H9 (cell line): Measurements from ENCODE around the gene BRMS1L. TPM values are rescaled to one million over a fixed set of nuclear protein-coding genes. Genes with fewer than 3 reads are reported as not detected.

ENCODE experiments used
- DNase-seq: peaks from one replicate; pipeline ENCODE4 v3.0.0-alpha.2; 2017
- H2AFZ ChIP-seq: one replicate; pipeline ENCODE4 v1.6.1; 2013; ENCODE audit warnings: mild to moderate bottlenecking, low read length, control low read depth, moderate library complexity
- H2AK5ac ChIP-seq: 2 replicates; pipeline ENCODE4 v1.6.1; 2013; ENCODE audit warnings: low read length, control low read depth, mixed read lengths; ENCODE audit not compliant: insufficient read length
- H2BK120ac ChIP-seq: one replicate; pipeline ENCODE4 v1.6.1; 2013; ENCODE audit warnings: low read depth, mild to moderate bottlenecking, low read length, control low read depth, inconsistent platforms; ENCODE audit not compliant: poor library complexity, severe bottlenecking
- H2BK12ac ChIP-seq: 2 replicates; pipeline ENCODE4 v1.6.1; 2013; ENCODE audit warnings: low read length, control low read depth, mixed read lengths, low read depth; ENCODE audit not compliant: insufficient read length
- H2BK15ac ChIP-seq: 2 replicates; pipeline ENCODE4 v1.6.1; 2013; ENCODE audit warnings: low read depth, low read length, control low read depth
- H2BK20ac ChIP-seq: one replicate; pipeline ENCODE4 v1.6.1; 2013; ENCODE audit warnings: low read depth, mild to moderate bottlenecking, low read length, control low read depth, inconsistent platforms; ENCODE audit not compliant: poor library complexity, severe bottlenecking
- H2BK5ac ChIP-seq: 2 replicates; pipeline ENCODE4 v1.6.1; 2013; ENCODE audit warnings: low read length, control low read depth, mixed read lengths; ENCODE audit not compliant: insufficient read length
- H3K14ac ChIP-seq: 2 replicates; pipeline ENCODE4 v1.6.1; 2013; ENCODE audit warnings: low read length, control low read depth; ENCODE audit not compliant: insufficient read depth
- H3K18ac ChIP-seq: 2 replicates; pipeline ENCODE4 v1.6.1; 2013; ENCODE audit warnings: low read depth, mild to moderate bottlenecking, mixed read lengths, low read length, control low read depth; ENCODE audit not compliant: insufficient read length
- H3K23ac ChIP-seq: 2 replicates; pipeline ENCODE4 v1.6.1; 2013; ENCODE audit warnings: low read length, control low read depth, mixed read lengths, low read depth; ENCODE audit not compliant: insufficient read length
- H3K23me2 ChIP-seq: 2 replicates; pipeline ENCODE4 v1.6.1; 2013; ENCODE audit warnings: low read depth, mild to moderate bottlenecking, mixed read lengths, low read length, control low read depth; ENCODE audit not compliant: insufficient read length, poor library complexity, severe bottlenecking
- H3K27ac ChIP-seq: 2 replicates; pipeline ENCODE4 v1.5.1; 2013; ENCODE audit warnings: low read length, control low read depth, mixed read lengths, low read depth; ENCODE audit not compliant: insufficient read length
- H3K27me3 ChIP-seq: 2 replicates; pipeline ENCODE4 v1.6.1; 2013; ENCODE audit warnings: low read length, control low read depth, inconsistent platforms; ENCODE audit not compliant: insufficient read depth
- H3K4ac ChIP-seq: 2 replicates; pipeline ENCODE4 v1.6.1; 2013; ENCODE audit warnings: low read depth, mild to moderate bottlenecking, control low read depth, inconsistent platforms, low read length, moderate library complexity
- H3K4me1 ChIP-seq: 2 replicates; pipeline ENCODE4 v1.6.1; 2013; ENCODE audit warnings: low read length, control low read depth, inconsistent platforms; ENCODE audit not compliant: insufficient read depth
- H3K4me2 ChIP-seq: 2 replicates; pipeline ENCODE4 v1.6.1; 2013; ENCODE audit warnings: low read length, control low read depth, mixed read lengths; ENCODE audit not compliant: insufficient read length, insufficient read depth
- H3K56ac ChIP-seq: 2 replicates; pipeline ENCODE4 v1.6.1; 2013; ENCODE audit warnings: low read depth, mild to moderate bottlenecking, mixed read lengths, low read length, control low read depth; ENCODE audit not compliant: insufficient read length
- H3K79me1 ChIP-seq: 2 replicates; pipeline ENCODE4 v1.6.1; 2013; ENCODE audit warnings: low read depth, mild to moderate bottlenecking, moderate library complexity, low read length, control low read depth, inconsistent platforms; ENCODE audit not compliant: insufficient read depth, poor library complexity, severe bottlenecking
- H3K79me2 ChIP-seq: 2 replicates; pipeline ENCODE4 v1.6.1; 2013; ENCODE audit warnings: low read length, control low read depth, inconsistent platforms; ENCODE audit not compliant: insufficient read depth
- H3K9ac ChIP-seq: 2 replicates; pipeline ENCODE4 v1.6.1; 2013; ENCODE audit warnings: low read length, control low read depth, mixed read lengths; ENCODE audit not compliant: insufficient read length; ENCODE audit errors: extremely low read depth
- H3K9me3 ChIP-seq: one replicate; pipeline ENCODE4 v1.6.1; 2013; ENCODE audit warnings: low read depth, low read length, inconsistent platforms; ENCODE audit not compliant: control insufficient read depth
- H3T11ph ChIP-seq: one replicate; pipeline ENCODE4 v1.6.1; 2013; ENCODE audit warnings: mild to moderate bottlenecking, low read length, control low read depth, inconsistent platforms
- H4K20me1 ChIP-seq: one replicate; pipeline ENCODE4 v1.6.1; 2013; ENCODE audit not compliant: control insufficient read depth, insufficient read length, insufficient read depth
- H4K5ac ChIP-seq: 2 replicates; pipeline ENCODE4 v1.6.1; 2013; ENCODE audit warnings: low read depth, mild to moderate bottlenecking, mixed read lengths, low read length, control low read depth; ENCODE audit not compliant: insufficient read length
- H4K8ac ChIP-seq: replicated peaks from 2 replicates; pipeline ENCODE4 v1.6.1; 2013; ENCODE audit warnings: low read length, control low read depth, mixed read lengths, low read depth; ENCODE audit not compliant: insufficient read length
- H4K91ac ChIP-seq: 2 replicates; pipeline ENCODE4 v1.6.1; 2013; ENCODE audit warnings: low read depth, mild to moderate bottlenecking, moderate library complexity, mixed read lengths, low read length, control low read depth; ENCODE audit not compliant: insufficient read length
- H3K27ac Mint-ChIP-seq, 3 experiments: 2 replicates in 2 of 3; 3 replicates in 1 of 3; pipeline ENCODE4 v1.8.0; 2020 to 2021; ENCODE audit warnings: mixed read lengths in 3 of 3, mild to moderate bottlenecking in 1 of 3, moderate library complexity in 1 of 3
- H3K27me3 Mint-ChIP-seq: 2 replicates; pipeline ENCODE4 v1.8.0; 2021; ENCODE audit warnings: low read depth, mild to moderate bottlenecking, moderate library complexity, mixed read lengths
- H3K36me3 Mint-ChIP-seq, 3 experiments: 2 replicates in 2 of 3; 3 replicates in 1 of 3; pipeline ENCODE4 v1.8.0; 2020 to 2021; ENCODE audit warnings: low read depth in 3 of 3, mixed read lengths in 3 of 3; ENCODE audit not compliant: insufficient read depth in 1 of 3
- H3K4me1 Mint-ChIP-seq, 2 experiments: 2 replicates each; pipeline ENCODE4 v1.8.0; 2020; ENCODE audit warnings: mixed read lengths in 2 of 2
- H3K4me3 Mint-ChIP-seq, 2 experiments: 2 replicates in 1 of 2; 3 replicates in 1 of 2; pipeline ENCODE4 v1.8.0; 2020 to 2021; ENCODE audit warnings: mild to moderate bottlenecking in 2 of 2, mixed read lengths in 2 of 2, moderate library complexity in 1 of 2
- H3K9me3 Mint-ChIP-seq, 2 experiments: 2 replicates in 1 of 2; 3 replicates in 1 of 2; pipeline ENCODE4 v1.8.0; 2020; ENCODE audit warnings: mild to moderate bottlenecking in 2 of 2, mixed read lengths in 2 of 2, moderate library complexity in 1 of 2
- CTCF ChIP-seq: fragments of 200-600 bp; sonication (generic); conservative IDR thresholded peaks from 3 replicates; pipeline ENCODE4 v1.8.0; 2021; ENCODE audit warnings: antibody characterized with exemption, mild to moderate bottlenecking
- WGBS: extraction: QIAGEN DNeasy Blood & Tissue Kit; methylation state at CpG from one replicate; pipeline ENCODE4 v1.1.7; 2013; ENCODE audit warnings: missing lambda C conversion rate, low lambda C conversion rate, mixed read lengths; ENCODE audit not compliant: insufficient read length; ENCODE audit errors: extremely low coverage; 5-methylcytosine and 5-hydroxymethylcytosine counted together
- total RNA-seq: library from RNA; stranded (reverse); gene quantifications from 2 replicates; pipeline ENCODE4 v1.2.1, GENCODE V29; 2021

The BRMS1L gene
- total RNA-seq, 1 experiment from 2014 or later, result 12.9 TPM

GRCh38 chr14:35818346-35819115 is 7.6 kb upstream of the BRMS1L start:
- Histone ChIP-seq H2BK20ac (no peak overlapping the region), H3K79me1 (no peaks in the 10 kb centered on the region), H3K9ac (no peak overlapping the region), H4K8ac (no peak overlapping the region), H3K4ac (no peak overlapping the region), H4K5ac (no peak overlapping the region), H2BK15ac (no peak overlapping the region), H3K27ac (no peak overlapping the region), H4K91ac (no peak overlapping the region), H3K18ac (no peak overlapping the region), H3T11ph (no peak overlapping the region), H3K9me3 (no peaks in the 10 kb centered on the region), H2AFZ (no peak overlapping the region), H2BK12ac (no peak overlapping the region), H3K23me2 (no peaks in the 10 kb centered on the region), H3K23ac (no peak overlapping the region), H3K4me2 (no peak overlapping the region), H3K79me2 (no peaks in the 10 kb centered on the region), H2BK5ac (no peak overlapping the region), H3K14ac (no peak overlapping the region), H2BK120ac (no peak overlapping the region), H3K4me1 (no peaks in the 10 kb centered on the region), H3K56ac (no peak overlapping the region), H4K20me1 (no peaks in the 10 kb centered on the region), H2AK5ac (no peak overlapping the region), H3K27me3 (no peaks in the 10 kb centered on the region)
- peaks cover 0 to 2% of the 10 kb centered on the region in 2 experiments; a peak in 1 of 4 replicates for H3K4me1 Mint-ChIP-seq
- no peaks in the 10 kb centered on the region; a peak in 1 of 5 replicates for H3K9me3 Mint-ChIP-seq
- no peaks in the 10 kb centered on the region for H3K27me3 Mint-ChIP-seq
- no peaks in the 10 kb centered on the region for H3K36me3 Mint-ChIP-seq
- TF ChIP-seq CTCF, result peak; percentile 68
- no CpG with 5 or more reads among the region's 13 CpGs for WGBS
- DNase-seq, result no peak
- H3K27ac Mint-ChIP-seq, result no peak overlapping the region
- H3K4me3 Mint-ChIP-seq, result no peak overlapping the region
